ENCODE results near the gene BCAP29. TPM values are rescaled to one million over a fixed set of nuclear protein-coding genes. Genes with fewer than 3 reads are reported as not detected.
"Not testable (repeated sequence)": the region's sequence is repeated elsewhere in the genome, so short reads cannot be mapped to it uniquely, and the experiment has no call there.

BCAP29 gene
- 21.3 TPM for polyA plus RNA-seq (2013, experiment 1 of 2)
- polyA plus RNA-seq (2013, experiment 2 of 2) = 20.5 TPM

GRCh38 chr7:107579885-107580715 lies at the start of gene BCAP29:
BCAP29 (plus strand) TSS chr7:107580246; CDS start chr7:107580773, 527 bp downstream.
- Histone ChIP-seq H2BK120ac (ENCODE audit: low read depth, low read length) (peak within 1 kb of the TSS; percentile 47), H2AK5ac (ENCODE audit: low read depth, low read length) (no peak within 1 kb of the TSS), H3K9me3 (replicated peaks in 1 of 2; ENCODE audit: control insufficient read depth in 2 of 2, insufficient read depth in 1 of 2, low read depth in 1 of 2, low read length in 2 of 2) (no peaks in the 10 kb centered on the region), H3K27ac (replicated peaks; ENCODE audit: low read length) (peak within 1 kb of the TSS; percentile 81), H3K23ac (ENCODE audit: low read depth, low read length, poor library complexity) (peak within 1 kb of the TSS; percentile 91), H3K79me1 (ENCODE audit: low read depth, low read length) (no peaks in the 10 kb centered on the region), H3K36me3 (replicated peaks in 1 of 2; ENCODE audit: control insufficient read depth in 2 of 2, insufficient read depth in 2 of 2, low read length in 2 of 2) (peaks cover 1 to 38% of the 10 kb centered on the region in 2 donors), H4K8ac (ENCODE audit: low read depth, low read length) (peak within 1 kb of the TSS; percentile 17), H3K14ac (ENCODE audit: low read length) (no peak within 1 kb of the TSS), H3K9ac (ENCODE audit: low read depth, low read length, poor library complexity) (peak within 1 kb of the TSS; percentile 77), H2BK15ac (ENCODE audit: low read length) (peak within 1 kb of the TSS; percentile 9), H3K4me1 (ENCODE audit: control insufficient read depth in 2 of 2, insufficient read depth in 1 of 2, low read depth in 1 of 2, low read length in 2 of 2) (peaks cover 0 to 4% of the 10 kb centered on the region in 2 donors), H3K4ac (ENCODE audit: low read length) (no peak within 1 kb of the TSS), H3K4me2 (ENCODE audit: insufficient read depth, low read length, poor library complexity, severe bottlenecking) (peak within 1 kb of the TSS; percentile 63), H2BK12ac (ENCODE audit: low read length) (no peak within 1 kb of the TSS), H3K4me3 (ENCODE audit: low read length in 2 of 2) (peak within 1 kb of the TSS; percentile 83 to 92), H3K18ac (ENCODE audit: low read length) (peak within 1 kb of the TSS; percentile 98), H2AFZ (ENCODE audit: low read length) (peak within 1 kb of the TSS; percentile 97), H4K91ac (ENCODE audit: low read depth, low read length, poor library complexity) (no peak within 1 kb of the TSS), H2BK5ac (ENCODE audit: low read length) (peak within 1 kb of the TSS; percentile 53), H3K27me3 (ENCODE audit: control insufficient read depth in 3 of 3, insufficient read depth in 3 of 3, low read depth in 1 of 3, low read length in 3 of 3) (no peaks in the 10 kb centered on the region)
- WGBS, 2 donors (ENCODE audit: extremely low coverage in 2 of 2, insufficient read length in 2 of 2, insufficient replicate concordance in 1 of 2) = no CpG with 5 or more reads among the region's 89 CpGs
- peak; percentile 70 for DNase-seq (ENCODE audit: low spot score)

- no peak overlapping the region for H2BK120ac ChIP-seq (ENCODE audit: low read depth, low read length)
- H3K23ac ChIP-seq (ENCODE audit: low read depth, low read length, poor library complexity) = no peak overlapping the region
- H4K91ac ChIP-seq (ENCODE audit: low read depth, low read length, poor library complexity) = no peak overlapping the region
- H3K4me1 ChIP-seq (ENCODE audit: control insufficient read depth in 2 of 2, insufficient read depth in 1 of 2, low read depth in 1 of 2, low read length in 2 of 2) = no peaks in the 10 kb centered on the region
- H3K36me3 ChIP-seq (replicated peaks in 1 of 2; ENCODE audit: control insufficient read depth in 2 of 2, insufficient read depth in 2 of 2, low read length in 2 of 2) = peaks cover 0 to 10% of the 10 kb centered on the region in 2 donors
- peaks cover 0 to 5% of the 10 kb centered on the region in 2 donors for H3K9me3 ChIP-seq (replicated peaks in 1 of 2; ENCODE audit: control insufficient read depth in 2 of 2, insufficient read depth in 1 of 2, low read depth in 1 of 2, low read length in 2 of 2)
- no peak overlapping the region for H3K4me2 ChIP-seq (ENCODE audit: insufficient read depth, low read length, poor library complexity, severe bottlenecking)
- H3K4me3 ChIP-seq (ENCODE audit: low read length in 2 of 2) = no peak overlapping the region
- no peaks in the 10 kb centered on the region for H3K27me3 ChIP-seq (ENCODE audit: control insufficient read depth in 3 of 3, insufficient read depth in 3 of 3, low read depth in 1 of 3, low read length in 3 of 3)
- no peak overlapping the region for H3K14ac ChIP-seq (ENCODE audit: low read length)
- no peak overlapping the region for H2BK12ac ChIP-seq (ENCODE audit: low read length)
- no peak overlapping the region for H3K27ac ChIP-seq (replicated peaks; ENCODE audit: low read length)
- H4K8ac ChIP-seq (ENCODE audit: low read depth, low read length) = no peak overlapping the region
- H2AFZ ChIP-seq (ENCODE audit: low read length) = no peak overlapping the region
- no peak overlapping the region for H2BK15ac ChIP-seq (ENCODE audit: low read length)
- H3K9ac ChIP-seq (ENCODE audit: low read depth, low read length, poor library complexity) = no peak overlapping the region
- no peak overlapping the region for H2BK5ac ChIP-seq (ENCODE audit: low read length)
- no peak overlapping the region for H3K18ac ChIP-seq (ENCODE audit: low read length)
- H2AK5ac ChIP-seq (ENCODE audit: low read depth, low read length) = no peak overlapping the region
- no peaks in the 10 kb centered on the region for H3K79me1 ChIP-seq (ENCODE audit: low read depth, low read length)
- no peak overlapping the region for H3K4ac ChIP-seq (ENCODE audit: low read length)
- no peak for DNase-seq (ENCODE audit: low spot score)
Measured at GRCh38 chr7:107530751-107531150, 49.3 kb upstream of the BCAP29 start.

- Histone ChIP-seq H3K27me3 (ENCODE audit: control insufficient read depth in 3 of 3, insufficient read depth in 3 of 3, low read depth in 1 of 3, low read length in 3 of 3) (no peaks in the 10 kb centered on the region), H3K9me3 (replicated peaks in 1 of 2; ENCODE audit: control insufficient read depth in 2 of 2, insufficient read depth in 1 of 2, low read depth in 1 of 2, low read length in 2 of 2) (peaks cover 0 to 5% of the 10 kb centered on the region in 2 donors), H4K91ac (ENCODE audit: low read depth, low read length, poor library complexity) (no peak overlapping the region), H3K18ac (ENCODE audit: low read length) (no peak overlapping the region), H3K79me1 (ENCODE audit: low read depth, low read length) (no peaks in the 10 kb centered on the region), H3K4me3 (ENCODE audit: low read length in 2 of 2) (no peak overlapping the region), H3K36me3 (replicated peaks in 1 of 2; ENCODE audit: control insufficient read depth in 2 of 2, insufficient read depth in 2 of 2, low read length in 2 of 2) (peaks cover 0 to 2% of the 10 kb centered on the region in 2 donors), H2BK120ac (ENCODE audit: low read depth, low read length) (no peak overlapping the region), H2BK12ac (ENCODE audit: low read length) (no peak overlapping the region), H3K14ac (ENCODE audit: low read length) (no peak overlapping the region), H3K4me2 (ENCODE audit: insufficient read depth, low read length, poor library complexity, severe bottlenecking) (no peak overlapping the region), H3K27ac (replicated peaks; ENCODE audit: low read length) (no peak overlapping the region), H3K4ac (ENCODE audit: low read length) (no peak overlapping the region), H3K9ac (ENCODE audit: low read depth, low read length, poor library complexity) (no peak overlapping the region), H3K4me1 (ENCODE audit: control insufficient read depth in 2 of 2, insufficient read depth in 1 of 2, low read depth in 1 of 2, low read length in 2 of 2) (no peaks in the 10 kb centered on the region), H3K23ac (ENCODE audit: low read depth, low read length, poor library complexity) (no peak overlapping the region), H2AFZ (ENCODE audit: low read length) (no peak overlapping the region), H2BK5ac (ENCODE audit: low read length) (no peak overlapping the region), H2AK5ac (ENCODE audit: low read depth, low read length) (no peak overlapping the region), H2BK15ac (ENCODE audit: low read length) (no peak overlapping the region), H4K8ac (ENCODE audit: low read depth, low read length) (no peak overlapping the region)
- no peak for DNase-seq (ENCODE audit: low spot score)
Measured at GRCh38 chr7:107534139-107534538, 45.9 kb upstream of the BCAP29 start.

- not testable (repeated sequence) for H3K23ac ChIP-seq (ENCODE audit: low read depth, low read length, poor library complexity); H3K4me1 ChIP-seq (ENCODE audit: control insufficient read depth in 2 of 2, insufficient read depth in 1 of 2, low read depth in 1 of 2, low read length in 2 of 2); DNase-seq (ENCODE audit: low spot score); H3K36me3 ChIP-seq (replicated peaks in 1 of 2; ENCODE audit: control insufficient read depth in 2 of 2, insufficient read depth in 2 of 2, low read length in 2 of 2); H2AK5ac ChIP-seq (ENCODE audit: low read depth, low read length); H2BK120ac ChIP-seq (ENCODE audit: low read depth, low read length); H4K8ac ChIP-seq (ENCODE audit: low read depth, low read length); H3K9ac ChIP-seq (ENCODE audit: low read depth, low read length, poor library complexity); H3K79me1 ChIP-seq (ENCODE audit: low read depth, low read length); H2BK12ac ChIP-seq (ENCODE audit: low read length); H3K4me2 ChIP-seq (ENCODE audit: insufficient read depth, low read length, poor library complexity, severe bottlenecking); H3K9me3 ChIP-seq (replicated peaks in 1 of 2; ENCODE audit: control insufficient read depth in 2 of 2, insufficient read depth in 1 of 2, low read depth in 1 of 2, low read length in 2 of 2); H3K27ac ChIP-seq (replicated peaks; ENCODE audit: low read length); H2BK5ac ChIP-seq (ENCODE audit: low read length); H3K4ac ChIP-seq (ENCODE audit: low read length); H3K4me3 ChIP-seq (ENCODE audit: low read length in 2 of 2); H3K18ac ChIP-seq (ENCODE audit: low read length); H3K14ac ChIP-seq (ENCODE audit: low read length); H2AFZ ChIP-seq (ENCODE audit: low read length); H2BK15ac ChIP-seq (ENCODE audit: low read length); H4K91ac ChIP-seq (ENCODE audit: low read depth, low read length, poor library complexity); H3K27me3 ChIP-seq (ENCODE audit: control insufficient read depth in 3 of 3, insufficient read depth in 3 of 3, low read depth in 1 of 3, low read length in 3 of 3)
- WGBS, 2 donors (ENCODE audit: extremely low coverage in 2 of 2, insufficient read length in 2 of 2, insufficient replicate concordance in 1 of 2) = no CpG with 5 or more reads among the region's 4 CpGs
Measured at GRCh38 chr7:107537228-107537627, 42.8 kb upstream of the BCAP29 start.

Data from neuronal stem cell (in vitro differentiated cells).